Muscle layer of colon (tissue), 2 donors: ENCODE results near the gene TNS4.
A peak's percentile ranks its signal among the peaks of the same experiment; 100 is the strongest.

Source experiments
- H3K27ac ChIP-seq: one replicate; pipeline ENCODE4 v1.7.0; 2013; ENCODE audit warnings: low read depth, mild to moderate bottlenecking, low read length, moderate library complexity
- H3K27me3 ChIP-seq, 2 donors: one replicate each; pipeline ENCODE4 v1.7.0; 2013; ENCODE audit warnings: low read length in 2 of 2, mild to moderate bottlenecking in 2 of 2; ENCODE audit not compliant: insufficient read depth in 2 of 2, control insufficient read depth in 1 of 2
- H3K36me3 ChIP-seq: one replicate; pipeline ENCODE4 v1.7.0; 2013; ENCODE audit warnings: mild to moderate bottlenecking, low read length; ENCODE audit not compliant: insufficient read depth
- H3K4me1 ChIP-seq: one replicate; pipeline ENCODE4 v1.7.0; 2013; ENCODE audit warnings: mild to moderate bottlenecking, low read length; ENCODE audit not compliant: insufficient read depth
- H3K4me3 ChIP-seq, 2 donors: one replicate each; pipeline ENCODE4 v1.7.0; 2013; ENCODE audit warnings: low read length in 2 of 2, low read depth in 1 of 2, mild to moderate bottlenecking in 1 of 2, moderate library complexity in 1 of 2
- H3K9ac ChIP-seq: one replicate; pipeline ENCODE4 v1.7.0; 2013; ENCODE audit warnings: low read length
- H3K9me3 ChIP-seq: one replicate; pipeline ENCODE4 v1.7.0; 2013; ENCODE audit warnings: mild to moderate bottlenecking, low read length
- donor health status: abdominal sarcoma.
- donor health status: Adenocarcinoma of cecum.

Gene TNS4

DNA sequence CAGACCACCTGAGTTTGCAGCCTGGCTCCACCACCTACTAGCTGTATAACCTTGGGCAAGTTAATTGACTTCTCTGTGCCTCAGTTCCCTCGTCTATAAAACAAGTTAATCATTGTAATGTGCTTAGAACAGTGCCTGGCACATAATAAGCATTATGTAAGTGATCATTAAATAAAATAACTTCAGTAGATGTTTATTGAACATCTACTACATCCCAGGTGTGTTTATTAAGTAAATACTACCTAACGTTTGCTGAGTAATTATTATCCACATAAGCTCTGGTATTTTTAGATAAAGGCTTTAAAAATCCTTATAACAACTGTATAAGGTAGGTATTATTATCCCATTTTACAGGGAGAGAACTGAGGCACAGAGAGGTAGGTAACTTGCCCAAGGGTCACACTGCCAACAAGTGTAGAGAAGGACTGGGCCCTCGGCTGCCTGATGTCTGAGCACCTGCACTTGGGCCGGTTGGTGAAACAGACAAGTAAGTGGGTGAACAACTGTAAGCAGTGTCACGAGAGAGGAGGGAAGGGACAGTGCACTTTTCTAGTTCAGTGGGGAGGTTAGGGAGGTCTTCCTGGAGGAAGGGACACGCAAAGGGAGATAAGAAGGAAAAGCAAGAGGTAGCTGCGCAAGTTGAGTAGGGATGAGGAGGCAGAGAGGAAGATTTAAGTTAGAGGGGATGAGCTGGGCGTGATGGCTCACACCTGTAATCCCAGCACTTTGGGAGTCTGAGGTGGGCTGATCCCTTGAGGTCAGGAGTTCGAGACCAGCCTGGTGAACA, 4.6 kb downstream of the TNS4 start:
- Histone ChIP-seq H3K27ac (no peak overlapping the region), H3K27me3 (no peaks in the 10 kb centered on the region), H3K36me3 (no peaks in the 10 kb centered on the region), H3K4me1 (peaks cover 42% of the 10 kb centered on the region), H3K9me3 (no peaks in the 10 kb centered on the region), H3K4me3 (no peak overlapping the region), H3K9ac (no peak overlapping the region)

DNA sequence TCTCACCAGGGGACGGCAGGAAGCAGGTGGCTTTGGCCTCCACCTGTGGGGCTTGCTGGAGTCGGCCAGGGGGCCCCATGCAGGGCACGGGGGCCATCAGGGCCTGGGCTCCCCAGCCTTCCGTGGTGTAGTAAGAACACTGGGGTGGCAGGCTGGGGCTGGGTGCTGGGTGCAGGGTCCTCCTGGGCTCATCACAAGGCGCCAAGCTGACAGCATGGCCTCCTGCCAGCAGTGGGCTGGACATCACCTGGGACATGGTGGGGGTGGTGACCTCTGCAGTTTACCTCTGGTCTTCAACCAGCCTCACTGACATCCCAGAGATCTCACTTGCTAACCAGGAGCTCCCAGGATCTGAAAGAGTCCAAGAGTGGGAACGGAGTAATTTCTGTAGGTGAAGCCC, 5.3 kb downstream of the TNS4 start:
- Histone ChIP-seq H3K4me3 (no peak overlapping the region), H3K36me3 (no peaks in the 10 kb centered on the region), H3K27ac (no peak overlapping the region), H3K9me3 (no peaks in the 10 kb centered on the region), H3K9ac (no peak overlapping the region), H3K4me1 (peaks cover 48% of the 10 kb centered on the region), H3K27me3 (no peaks in the 10 kb centered on the region)

DNA sequence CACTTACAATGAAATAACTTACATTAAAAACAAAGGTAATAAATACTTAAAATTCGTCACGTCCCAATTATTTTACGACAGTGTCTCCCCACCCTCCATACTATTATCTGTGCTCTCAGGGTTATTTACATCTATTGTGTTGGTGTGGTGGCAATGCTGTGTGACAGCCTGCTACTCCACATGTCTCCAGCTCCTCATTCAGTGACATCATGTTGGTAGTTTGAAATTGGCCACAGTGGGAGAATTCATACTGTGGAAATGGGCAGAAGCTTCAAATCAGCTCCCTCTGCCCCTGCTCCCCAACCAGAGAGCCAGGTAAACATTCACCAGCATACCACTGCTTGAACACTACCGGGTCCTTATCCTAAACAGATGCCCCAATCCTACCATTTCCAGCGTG, 6.3 kb downstream of the TNS4 start:
- H3K4me3 ChIP-seq = no peak overlapping the region
- no peak overlapping the region for H3K9ac ChIP-seq
- peaks cover 54% of the 10 kb centered on the region for H3K4me1 ChIP-seq
- H3K9me3 ChIP-seq = no peaks in the 10 kb centered on the region
- no peaks in the 10 kb centered on the region for H3K27me3 ChIP-seq
- no peaks in the 10 kb centered on the region for H3K36me3 ChIP-seq
- no peak overlapping the region for H3K27ac ChIP-seq

DNA sequence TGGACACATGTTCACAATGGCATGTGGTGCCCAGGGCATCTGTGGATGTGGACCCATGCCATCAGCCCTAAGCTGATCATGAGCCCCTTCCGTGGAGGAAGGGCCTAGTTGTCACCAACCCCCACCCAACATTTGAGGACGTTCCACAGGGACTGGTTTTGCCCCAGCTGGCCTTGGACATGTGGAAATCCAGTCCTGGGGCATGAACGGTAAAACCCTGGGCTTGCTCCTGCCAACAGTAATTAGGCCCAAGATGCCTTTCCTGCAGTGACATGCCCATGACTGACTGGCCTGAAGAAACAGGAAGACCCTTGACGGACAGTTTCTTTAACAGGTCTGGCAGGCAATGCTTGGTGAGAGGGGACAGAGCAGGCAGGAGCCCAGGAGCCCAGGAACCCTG, 7.7 kb downstream of the TNS4 start:
- H3K27me3 ChIP-seq = no peaks in the 10 kb centered on the region
- H3K4me1 ChIP-seq = peaks cover 55% of the 10 kb centered on the region
- H3K9ac ChIP-seq = no peak overlapping the region
- H3K9me3 ChIP-seq = no peaks in the 10 kb centered on the region
- H3K4me3 ChIP-seq = no peak overlapping the region
- peak overlapping the region; percentile 14 for H3K27ac ChIP-seq
- H3K36me3 ChIP-seq = no peaks in the 10 kb centered on the region

DNA sequence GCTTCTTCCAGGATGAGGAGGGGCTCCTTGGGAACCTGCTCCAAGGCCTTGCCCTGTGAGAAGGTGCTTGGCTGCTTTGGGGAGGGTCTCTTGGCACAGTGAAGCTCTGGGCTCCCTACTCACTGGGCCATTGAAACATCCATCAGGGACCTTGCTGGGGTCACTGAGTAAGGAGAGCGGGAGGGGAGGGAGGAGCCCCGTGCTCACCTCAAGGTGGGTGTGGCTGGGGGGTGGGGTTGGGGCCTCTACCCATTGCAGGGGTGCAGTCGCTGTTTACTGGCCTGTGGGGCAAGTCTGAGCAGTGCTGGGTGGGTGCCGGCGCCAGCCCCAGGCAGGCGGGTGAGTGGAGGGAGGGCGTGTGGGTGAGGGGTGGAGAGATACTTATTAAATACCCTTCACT, 9.9 kb downstream of the TNS4 start:
- no peaks in the 10 kb centered on the region for H3K9me3 ChIP-seq
- peak overlapping the region; percentile 13 for H3K9ac ChIP-seq
- peak overlapping the region in 1 of 2 donors; percentile 7 for H3K4me3 ChIP-seq
- H3K27ac ChIP-seq = peak overlapping the region; percentile 87
- H3K36me3 ChIP-seq = no peaks in the 10 kb centered on the region
- peaks cover 66% of the 10 kb centered on the region for H3K4me1 ChIP-seq
- H3K27me3 ChIP-seq = no peaks in the 10 kb centered on the region

DNA sequence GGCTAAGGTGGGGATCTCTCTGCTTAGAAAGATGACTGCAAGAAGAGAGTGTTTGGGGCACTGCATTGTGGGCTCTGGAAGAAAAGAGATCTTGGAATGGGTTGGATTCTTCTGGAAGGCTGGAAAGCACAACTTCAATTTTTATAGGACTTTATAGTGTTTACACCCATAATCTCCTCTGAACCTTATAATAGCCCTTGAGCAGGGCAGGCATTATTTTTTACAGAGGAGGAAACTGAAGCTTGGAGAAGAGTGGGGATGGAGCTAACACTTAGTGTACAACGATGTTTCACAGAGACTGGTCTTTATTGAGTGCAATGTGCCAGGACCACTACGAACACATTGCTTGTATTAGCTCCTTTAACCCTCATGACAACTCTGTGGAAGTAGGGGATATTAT, 10.4 kb downstream of the TNS4 start:
- peak overlapping the region; percentile 87 for H3K27ac ChIP-seq
- peaks cover 71% of the 10 kb centered on the region for H3K4me1 ChIP-seq
- no peaks in the 10 kb centered on the region for H3K9me3 ChIP-seq
- peak overlapping the region in 1 of 2 donors; percentile 7 for H3K4me3 ChIP-seq
- H3K36me3 ChIP-seq = no peaks in the 10 kb centered on the region
- H3K27me3 ChIP-seq = no peaks in the 10 kb centered on the region
- H3K9ac ChIP-seq = peak overlapping the region; percentile 13

DNA sequence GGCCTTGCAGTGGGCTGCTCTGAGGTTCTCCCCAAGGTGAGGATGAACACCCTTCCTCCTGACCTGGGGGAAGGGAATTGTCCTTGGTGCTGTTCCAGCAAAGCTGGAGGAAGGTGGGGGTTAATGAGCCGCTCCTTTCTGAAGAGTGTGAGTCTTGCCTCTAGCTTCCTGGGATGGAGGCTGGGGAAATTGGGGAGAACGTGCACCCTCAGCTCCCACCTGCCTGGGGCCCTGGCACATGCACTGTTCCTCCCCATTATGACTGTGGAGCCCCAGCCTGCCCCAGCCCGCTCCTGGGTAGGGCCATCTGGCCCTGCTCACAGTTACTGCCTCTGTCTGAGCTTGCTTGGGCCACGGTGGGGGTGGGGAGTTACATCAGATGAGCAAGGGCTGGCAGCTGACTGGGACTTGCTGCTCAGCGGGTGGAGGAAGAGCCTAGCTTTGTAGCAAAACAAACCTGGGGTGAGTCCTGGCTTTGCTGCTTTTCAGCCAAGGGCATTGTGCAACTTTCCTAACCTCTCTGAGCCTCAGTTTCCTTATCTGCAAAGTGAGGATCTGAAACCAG, 11.1 kb downstream of the TNS4 start:
- Histone ChIP-seq H3K4me1 (peaks cover 76% of the 10 kb centered on the region), H3K36me3 (no peaks in the 10 kb centered on the region), H3K4me3 (no peak overlapping the region), H3K27ac (peak overlapping the region; percentile 87), H3K27me3 (no peaks in the 10 kb centered on the region), H3K9me3 (no peaks in the 10 kb centered on the region), H3K9ac (peak overlapping the region; percentile 13)

DNA sequence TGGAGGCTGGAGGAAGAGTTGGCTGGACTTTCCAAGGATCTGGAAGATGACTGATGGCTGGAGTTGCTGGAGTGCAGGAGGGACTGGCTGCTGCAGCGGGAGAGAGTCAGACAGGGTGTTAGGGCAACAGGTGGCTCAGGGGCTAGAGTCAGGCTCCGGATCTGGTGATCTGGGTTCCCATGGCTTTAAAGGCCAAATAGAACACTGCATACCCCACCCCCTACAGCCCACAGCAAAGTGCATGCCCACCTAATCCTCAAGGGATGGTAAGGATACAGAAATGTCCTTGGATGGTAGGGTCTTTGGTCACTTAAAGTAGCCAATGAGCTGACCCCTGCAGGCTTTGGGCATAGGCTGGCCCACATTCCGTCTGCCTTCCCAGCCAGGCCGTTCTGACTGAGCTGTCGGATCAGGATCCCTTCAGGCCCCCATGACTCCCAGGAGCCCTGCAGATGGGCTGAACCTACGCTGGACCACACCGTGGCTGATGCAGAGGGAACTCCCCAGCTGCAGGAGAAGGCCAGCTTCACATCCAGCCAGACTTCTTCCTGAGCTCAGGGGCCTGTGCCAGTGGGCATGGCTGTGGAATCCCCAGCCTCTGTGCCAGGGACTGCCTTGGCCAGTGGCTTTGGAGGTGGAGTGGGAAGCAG, 13.9 kb downstream of the TNS4 start:
- H3K4me1 ChIP-seq = peaks cover 68% of the 10 kb centered on the region
- H3K36me3 ChIP-seq = no peaks in the 10 kb centered on the region
- H3K27me3 ChIP-seq = no peaks in the 10 kb centered on the region

DNA sequence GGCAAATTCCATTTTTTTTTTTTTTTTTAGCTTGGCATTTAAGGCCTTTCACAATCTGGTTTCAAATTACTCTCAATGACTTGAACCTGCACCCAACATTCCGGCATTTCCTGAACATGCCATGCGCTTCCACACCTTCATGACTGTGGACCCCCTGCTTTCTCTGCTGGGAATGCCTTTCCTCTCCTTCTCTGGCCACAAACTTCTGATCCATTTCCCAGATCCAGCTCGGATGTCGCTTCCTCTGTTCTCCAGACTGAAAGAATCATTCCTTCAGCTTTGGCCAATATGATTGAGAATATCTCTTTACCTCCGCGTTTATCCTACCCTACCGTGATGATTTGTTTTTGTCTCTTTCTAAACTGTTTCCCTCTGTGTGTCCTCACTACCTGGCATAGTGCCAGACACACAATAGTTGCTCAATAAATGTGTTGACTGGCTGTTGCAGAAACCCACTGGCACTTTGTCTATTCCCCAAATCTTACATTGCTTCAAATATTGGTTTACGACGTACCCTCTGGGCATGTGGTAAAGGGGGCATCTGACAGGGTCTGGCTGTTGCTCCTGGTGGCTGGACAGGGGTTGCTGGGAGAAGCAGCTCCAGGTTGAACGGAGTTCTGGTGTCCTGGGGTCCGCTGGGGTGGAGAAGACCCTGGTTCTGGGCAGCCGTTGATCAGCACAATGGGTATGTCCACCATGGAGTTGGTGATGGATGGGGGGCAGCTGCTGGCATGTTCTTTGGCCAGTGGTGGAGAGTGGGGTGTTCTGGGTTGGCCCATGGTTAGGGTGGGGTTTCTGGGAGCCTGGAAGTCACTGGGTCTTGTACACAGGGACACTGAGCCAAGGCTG, 14.7 kb downstream of the TNS4 start:
- peaks cover 63% of the 10 kb centered on the region for H3K4me1 ChIP-seq
- no peak overlapping the region for H3K4me3 ChIP-seq
- H3K27ac ChIP-seq = peak overlapping the region; percentile 64
- no peaks in the 10 kb centered on the region for H3K36me3 ChIP-seq
- no peak overlapping the region for H3K9ac ChIP-seq
- no peaks in the 10 kb centered on the region for H3K27me3 ChIP-seq
- H3K9me3 ChIP-seq = no peaks in the 10 kb centered on the region

More for the DNA sequence above, 13.9 kb downstream of the TNS4 start:
- H3K4me3 ChIP-seq = no peak overlapping the region
- H3K9ac ChIP-seq = no peak overlapping the region
- H3K27ac ChIP-seq = peak overlapping the region; percentile 64
- no peaks in the 10 kb centered on the region for H3K9me3 ChIP-seq

DNA sequence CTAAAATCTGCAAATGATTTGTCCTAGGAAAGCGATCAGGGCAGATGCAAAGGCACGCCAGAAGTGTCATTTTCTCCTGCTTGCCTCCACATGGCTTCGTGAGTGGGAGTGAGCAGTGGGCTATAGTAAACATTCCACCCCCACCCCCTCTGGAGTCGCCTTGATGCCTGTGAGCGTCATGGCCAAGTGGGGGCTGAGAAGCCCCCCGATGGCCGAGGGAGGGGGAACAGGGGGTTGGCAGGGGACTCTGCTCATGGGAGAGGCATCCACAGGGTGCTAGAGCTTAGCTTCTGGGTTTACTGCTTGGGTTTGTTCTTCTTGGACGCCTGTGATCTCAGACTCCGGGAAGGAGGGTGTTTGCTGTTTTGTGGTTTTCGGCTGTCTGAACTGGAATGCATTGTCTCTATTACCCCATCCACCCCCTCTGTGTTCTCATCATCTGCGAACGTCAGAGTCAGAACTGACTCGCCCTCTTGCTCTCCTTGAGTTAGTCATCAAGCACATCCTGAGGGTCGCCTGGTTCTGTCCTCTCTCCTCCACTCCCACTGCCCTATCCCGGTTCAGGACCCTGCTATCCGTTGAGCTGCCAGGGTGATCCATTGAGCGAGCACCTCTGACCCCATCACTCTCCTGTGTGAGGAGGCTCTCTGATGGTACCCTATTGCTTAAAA, 15.4 kb downstream of the TNS4 start:
- no peaks in the 10 kb centered on the region for H3K27me3 ChIP-seq
- no peak overlapping the region for H3K4me3 ChIP-seq
- H3K36me3 ChIP-seq = no peaks in the 10 kb centered on the region
- H3K9me3 ChIP-seq = no peaks in the 10 kb centered on the region
- no peak overlapping the region for H3K27ac ChIP-seq
- H3K4me1 ChIP-seq = peaks cover 55% of the 10 kb centered on the region
- no peak overlapping the region for H3K9ac ChIP-seq
